ENCODE results near the gene SEL1L.
"Not testable (repeated sequence)": the region's sequence is repeated elsewhere in the genome, so short reads cannot be mapped to it uniquely, and the experiment has no call there.

SEL1L gene

DNA sequence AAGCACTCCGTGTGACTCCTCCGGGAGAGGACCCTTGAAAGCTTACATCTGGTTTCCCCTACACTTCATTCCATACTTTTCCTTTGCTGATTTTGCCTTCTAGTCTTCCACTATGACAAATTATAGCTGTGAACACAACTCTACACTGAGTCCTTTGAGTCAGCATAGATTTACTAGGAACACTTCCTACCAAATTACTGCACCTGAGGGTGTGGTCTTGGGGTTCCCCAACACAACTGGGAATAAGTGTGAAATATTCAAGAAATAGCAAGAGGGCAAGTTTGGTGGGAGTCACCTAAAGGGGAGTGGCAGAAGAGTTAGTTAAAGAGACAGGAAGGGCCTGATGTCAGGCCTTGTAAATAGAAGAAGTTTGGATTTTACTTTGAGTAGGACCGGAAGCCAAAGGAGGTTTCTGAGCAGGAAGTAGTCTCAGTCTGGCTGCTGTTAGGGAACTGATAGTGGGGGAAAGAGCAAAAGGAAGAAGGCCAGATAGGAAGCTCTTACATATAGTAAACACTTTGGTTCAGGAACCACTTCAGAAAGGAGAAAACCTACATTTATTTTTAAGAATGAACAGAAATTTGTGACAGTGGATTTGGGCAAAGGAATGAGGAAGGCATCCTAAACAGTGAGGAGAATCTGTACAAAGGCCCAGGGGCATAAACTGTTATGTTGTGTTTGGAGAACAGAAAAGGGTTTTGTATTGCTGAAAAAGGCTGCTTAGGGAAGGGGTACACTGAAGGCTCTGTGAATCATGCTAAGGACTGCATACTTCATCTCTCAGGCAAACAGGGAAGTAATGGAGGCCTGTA, 14.2 kb downstream of the SEL1L start:
- no peak overlapping the region for H3K9ac ChIP-seq (ENCODE audit: insufficient read length)
- no peaks in the 10 kb centered on the region for H3K9me3 ChIP-seq (ENCODE audit: low read depth, low read length)
- DNase-seq (ENCODE audit: low read depth, low spot score), result no peak
- H3K4me3 ChIP-seq, result no peak overlapping the region
- peaks cover 59% of the 10 kb centered on the region for H3K36me3 ChIP-seq (ENCODE audit: insufficient read depth, low read length)
- no peak overlapping the region for H3K27ac ChIP-seq
- TF ChIP-seq FOXP2 (optimal IDR thresholded peaks at IDR 0.05; ENCODE audit: control extremely low read depth, extremely low read length, insufficient read depth), result no peak
- TF ChIP-seq EZH2 (IDR thresholded peaks at IDR 0.05), result no peak

DNA sequence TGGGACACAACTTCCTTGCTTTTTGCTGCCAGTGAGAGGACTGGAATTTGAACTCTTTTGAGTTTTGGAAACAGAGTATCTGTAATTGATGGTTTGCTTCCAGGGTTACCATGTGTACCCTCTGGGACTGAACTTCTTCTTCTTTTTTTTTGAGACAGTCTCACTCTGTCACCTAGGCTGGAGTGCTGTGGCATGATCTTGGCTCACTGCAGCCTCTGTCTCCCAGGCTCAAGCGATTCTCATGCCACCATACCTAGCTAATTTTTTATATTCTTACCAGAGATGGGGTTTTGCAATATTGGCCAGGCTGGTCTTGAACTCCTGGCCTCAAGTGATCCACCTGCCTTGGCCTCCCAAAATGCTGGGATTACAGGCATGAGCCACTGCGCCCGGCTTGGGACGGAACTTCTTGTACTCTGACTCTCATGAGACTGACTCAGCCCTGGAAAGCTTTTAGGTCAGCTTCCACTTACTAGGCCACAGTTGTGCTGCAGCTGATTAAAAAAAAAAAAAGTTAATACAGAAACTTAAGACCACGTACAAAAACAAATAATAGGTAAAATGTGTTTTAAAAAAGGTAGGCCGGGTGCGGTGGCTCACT, 15.8 kb downstream of the SEL1L start:
- Histone ChIP-seq H3K4me3 (no peak overlapping the region), H3K36me3 (ENCODE audit: insufficient read depth, low read length) (peaks cover 53% of the 10 kb centered on the region), H3K27ac (no peak overlapping the region), H3K9ac (ENCODE audit: insufficient read length) (no peak overlapping the region), H3K9me3 (ENCODE audit: low read depth, low read length) (no peaks in the 10 kb centered on the region)
- DNase-seq (ENCODE audit: low read depth, low spot score), result no peak
- TF ChIP-seq FOXP2 (optimal IDR thresholded peaks at IDR 0.05; ENCODE audit: control extremely low read depth, extremely low read length, insufficient read depth) (no peak), EZH2 (IDR thresholded peaks at IDR 0.05) (no peak), POLR2AphosphoS5 (IDR thresholded peaks at IDR 0.05; ENCODE audit: borderline replicate concordance, low read depth, low read length) (no peak)

DNA sequence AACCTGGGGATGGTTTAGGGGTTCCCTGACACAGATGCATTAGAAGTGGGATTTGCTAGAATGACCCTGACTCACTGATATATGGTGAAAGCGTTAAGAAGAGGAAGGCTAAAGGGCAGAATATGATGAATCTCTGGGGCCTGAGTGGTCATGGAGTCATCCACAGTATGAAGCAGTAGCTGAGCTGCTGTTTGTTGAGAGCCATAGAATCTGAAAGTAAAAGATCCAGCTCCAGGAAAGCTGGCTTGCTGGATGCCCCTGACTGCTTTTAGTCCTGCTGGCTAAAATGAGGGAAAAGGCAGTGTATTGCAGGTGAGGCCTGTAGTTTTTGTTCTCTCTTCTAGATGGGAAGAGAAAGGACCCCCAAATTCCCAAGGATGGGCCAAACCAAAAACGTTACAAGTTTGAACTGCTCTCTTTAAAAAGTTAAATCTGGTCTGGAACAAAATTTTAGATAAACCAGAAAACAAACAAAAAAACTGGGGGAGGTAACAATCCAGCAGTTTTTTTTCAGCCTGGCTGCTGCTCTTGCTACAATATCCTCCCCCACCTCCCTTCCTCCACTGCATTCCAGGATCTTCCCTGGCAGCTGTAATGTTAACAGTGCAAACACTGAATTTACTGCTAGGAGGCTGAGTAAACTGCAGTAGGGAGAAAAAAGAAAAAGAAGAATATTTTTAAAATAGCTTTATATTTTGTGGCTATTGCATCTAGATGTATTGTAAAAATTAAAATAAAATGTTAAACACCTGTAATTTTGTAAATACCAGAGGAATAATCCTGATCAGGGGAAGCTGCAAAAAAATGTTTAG, 16.5 kb downstream of the SEL1L start:
- Histone ChIP-seq H3K36me3 (ENCODE audit: insufficient read depth, low read length) (peaks cover 50% of the 10 kb centered on the region), H3K9ac (ENCODE audit: insufficient read length) (no peak overlapping the region), H3K9me3 (ENCODE audit: low read depth, low read length) (no peaks in the 10 kb centered on the region), H3K4me3 (no peak overlapping the region), H3K27ac (no peak overlapping the region)
- TF ChIP-seq POLR2AphosphoS5 (IDR thresholded peaks at IDR 0.05; ENCODE audit: borderline replicate concordance, low read depth, low read length) (no peak), FOXP2 (optimal IDR thresholded peaks at IDR 0.05; ENCODE audit: control extremely low read depth, extremely low read length, insufficient read depth) (no peak), EZH2 (IDR thresholded peaks at IDR 0.05) (no peak)
- no peak for DNase-seq (ENCODE audit: low read depth, low spot score)

DNA sequence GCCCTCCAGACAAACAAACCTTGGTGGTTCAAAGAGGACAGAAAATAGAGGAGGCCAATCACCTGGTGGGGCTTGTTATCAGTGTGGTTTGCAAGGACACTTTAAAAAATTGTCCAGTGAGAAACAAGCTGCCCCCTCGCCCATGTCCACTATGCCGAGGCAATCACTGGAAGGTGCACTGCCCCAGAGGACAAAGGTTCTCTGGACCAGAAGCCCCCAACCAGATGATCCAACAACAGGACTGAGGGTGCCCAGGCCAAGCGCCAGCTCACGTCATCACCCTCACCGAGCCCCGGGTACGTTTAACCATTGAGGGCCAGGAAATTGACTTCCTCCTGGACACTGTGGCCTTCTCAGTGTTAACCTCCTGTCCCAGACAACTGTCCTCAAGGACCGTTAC, 17.7 kb downstream of the SEL1L start:
- not testable (repeated sequence) for DNase-seq (ENCODE audit: low read depth, low spot score); H3K4me3 ChIP-seq; H3K9ac ChIP-seq (ENCODE audit: insufficient read length); H3K27ac ChIP-seq; H3K9me3 ChIP-seq (ENCODE audit: low read depth, low read length)
- peaks cover 40% of the 10 kb centered on the region for H3K36me3 ChIP-seq (ENCODE audit: insufficient read depth, low read length)

DNA sequence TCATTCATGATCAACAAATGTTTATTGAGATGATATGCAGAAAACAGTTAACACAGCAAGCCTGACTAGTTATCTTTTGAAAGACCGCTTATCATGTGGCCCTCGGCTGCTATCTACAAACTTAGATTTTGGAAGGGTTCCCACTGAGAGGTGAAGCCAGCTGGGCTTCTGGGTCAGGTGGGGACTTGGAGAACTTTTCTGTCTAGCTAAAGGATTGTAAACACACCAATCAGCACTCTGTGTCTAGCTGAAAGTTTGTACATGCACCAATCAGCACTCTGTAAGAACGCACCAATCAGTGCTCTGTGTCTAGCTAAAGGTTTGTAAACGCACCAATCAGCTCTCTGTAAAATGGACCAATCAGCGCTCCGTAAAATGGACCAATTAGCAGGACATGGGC, 20.8 kb downstream of the SEL1L start:
- not testable (repeated sequence) for DNase-seq (ENCODE audit: low read depth, low spot score); H3K4me3 ChIP-seq; H3K27ac ChIP-seq; H3K9ac ChIP-seq (ENCODE audit: insufficient read length); H3K9me3 ChIP-seq (ENCODE audit: low read depth, low read length)
- peaks cover 32% of the 10 kb centered on the region for H3K36me3 ChIP-seq (ENCODE audit: insufficient read depth, low read length)

DNA sequence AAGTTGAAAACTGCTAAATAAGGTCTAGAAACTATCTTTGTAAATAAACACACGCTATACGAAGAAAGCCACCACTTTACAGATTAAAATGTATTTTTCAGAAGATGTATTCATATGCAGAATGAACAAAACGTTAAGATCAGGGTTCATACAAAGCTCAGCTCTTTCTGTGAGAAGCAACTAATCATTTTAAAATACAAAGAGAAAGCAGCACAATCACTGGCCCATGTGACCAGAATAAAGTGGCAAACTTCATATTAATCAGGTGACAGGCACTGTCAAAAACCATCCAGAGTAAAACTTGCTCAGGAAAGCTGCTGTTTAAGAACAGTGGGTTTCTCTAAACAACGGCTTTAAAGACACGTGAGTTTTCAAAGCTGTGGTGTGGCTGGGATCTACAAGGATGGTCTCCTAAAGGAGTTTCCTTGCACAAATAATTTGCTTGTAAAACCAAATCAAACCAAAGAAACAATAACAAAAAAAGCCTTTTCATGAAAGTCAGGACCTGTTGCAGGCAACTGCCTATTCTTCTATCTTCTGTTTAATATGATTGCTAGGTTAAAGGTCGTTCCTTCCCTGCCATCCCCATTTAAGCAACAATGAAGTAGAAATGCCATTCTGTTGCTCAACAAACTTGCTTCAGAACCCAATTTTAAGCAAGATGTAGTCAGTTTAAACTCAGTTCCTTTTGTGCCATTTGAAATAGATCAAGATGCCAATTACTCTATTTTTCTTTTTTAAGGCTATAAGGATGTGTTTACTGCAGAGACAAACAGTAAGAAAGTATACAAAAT, 22.3 kb downstream of the SEL1L start:
- H3K36me3 ChIP-seq (ENCODE audit: insufficient read depth, low read length), result peaks cover 28% of the 10 kb centered on the region

DNA sequence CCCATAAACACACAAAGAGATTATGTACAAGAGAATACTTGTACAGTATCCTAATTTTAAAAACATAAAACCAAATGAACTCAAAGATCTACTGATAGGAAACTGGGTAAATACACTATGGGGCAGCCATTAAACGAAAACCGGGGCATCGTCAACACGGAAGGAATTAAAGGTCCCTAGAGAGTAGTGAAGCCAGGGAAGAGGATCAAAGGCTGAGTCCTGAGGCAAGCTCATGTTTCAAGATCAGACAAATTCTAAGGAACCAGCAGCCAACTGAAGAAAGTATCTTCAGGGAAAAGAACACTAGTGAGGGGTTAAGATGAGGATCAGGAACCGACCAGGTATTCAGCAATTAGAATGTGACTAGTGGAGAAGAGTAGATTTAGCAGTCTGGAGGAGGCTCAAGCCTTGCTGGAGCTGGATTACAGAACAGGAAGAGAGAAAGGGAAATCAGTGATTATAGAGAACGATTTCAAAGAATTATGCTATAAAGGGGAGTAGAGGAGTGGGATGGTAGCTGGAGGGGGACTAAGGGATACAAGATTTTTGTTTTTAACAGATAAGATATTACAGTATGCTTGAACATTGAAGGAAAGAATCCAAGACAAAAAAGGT, 23.7 kb downstream of the SEL1L start:
- Histone ChIP-seq H3K4me3 (peak overlapping the region; percentile 70), H3K9me3 (ENCODE audit: low read depth, low read length) (no peaks in the 10 kb centered on the region), H3K36me3 (ENCODE audit: insufficient read depth, low read length) (peaks cover 35% of the 10 kb centered on the region), H3K27ac (peak overlapping the region; percentile 76), H3K9ac (ENCODE audit: insufficient read length) (no peak overlapping the region)
- TF ChIP-seq FOXP2 (optimal IDR thresholded peaks at IDR 0.05; ENCODE audit: control extremely low read depth, extremely low read length, insufficient read depth), result peak; percentile 69
- TF ChIP-seq EZH2 (IDR thresholded peaks at IDR 0.05), result no peak
- DNase-seq (ENCODE audit: low read depth, low spot score), result peak; percentile 60

More for the DNA sequence above, 22.3 kb downstream of the SEL1L start:
- no peak for TF ChIP-seq FOXP2 (optimal IDR thresholded peaks at IDR 0.05; ENCODE audit: control extremely low read depth, extremely low read length, insufficient read depth)
- TF ChIP-seq POLR2AphosphoS5 (IDR thresholded peaks at IDR 0.05; ENCODE audit: borderline replicate concordance, low read depth, low read length), result no peak
- no peak for TF ChIP-seq EZH2 (IDR thresholded peaks at IDR 0.05)
- Histone ChIP-seq H3K9me3 (ENCODE audit: low read depth, low read length) (no peaks in the 10 kb centered on the region), H3K27ac (no peak overlapping the region), H3K9ac (ENCODE audit: insufficient read length) (no peak overlapping the region), H3K4me3 (no peak overlapping the region)
- DNase-seq (ENCODE audit: low read depth, low spot score), result no peak

DNA sequence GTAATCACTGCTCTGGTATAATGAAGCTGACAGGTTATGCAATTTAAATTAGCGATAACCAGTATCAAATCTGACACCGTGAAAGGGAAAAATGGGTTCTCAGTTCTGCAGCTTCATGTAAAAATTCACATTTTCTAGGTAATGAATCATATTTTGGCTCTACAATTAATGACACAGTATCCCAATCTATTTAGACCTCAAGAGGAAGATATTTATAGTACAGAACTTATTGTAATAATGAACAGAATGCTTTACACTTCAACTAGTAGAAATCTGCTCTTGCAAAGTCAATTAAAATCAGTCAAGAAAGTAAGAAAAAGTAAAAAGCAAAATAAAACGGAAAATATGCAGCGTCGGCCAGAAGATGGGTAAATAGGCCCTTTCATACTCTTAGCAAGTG, 24.3 kb downstream of the SEL1L start:
- DNase-seq (ENCODE audit: low read depth, low spot score), result no peak
- H3K9me3 ChIP-seq (ENCODE audit: low read depth, low read length), result no peaks in the 10 kb centered on the region
- H3K9ac ChIP-seq (ENCODE audit: insufficient read length), result no peak overlapping the region
- peaks cover 40% of the 10 kb centered on the region for H3K36me3 ChIP-seq (ENCODE audit: insufficient read depth, low read length)
- peak overlapping the region; percentile 70 for H3K4me3 ChIP-seq
- TF ChIP-seq EZH2 (IDR thresholded peaks at IDR 0.05) (no peak), FOXP2 (optimal IDR thresholded peaks at IDR 0.05; ENCODE audit: control extremely low read depth, extremely low read length, insufficient read depth) (no peak), POLR2AphosphoS5 (IDR thresholded peaks at IDR 0.05; ENCODE audit: borderline replicate concordance, low read depth, low read length) (no peak)
- H3K27ac ChIP-seq, result peak overlapping the region; percentile 76; the same call in 1 of the 2 replicates
